HG03045 (cell line): Measurements from ENCODE around the gene ROBO1.

Experiments used
- ATAC-seq: cut with Tn5 transposase; IDR thresholded peaks from one replicate; pipeline ENCODE4 v1.9.1; 2021; ENCODE audit warnings: mild to moderate bottlenecking, moderate library complexity; ENCODE audit not compliant: unreplicated experiment

The ROBO1 gene

DNA sequence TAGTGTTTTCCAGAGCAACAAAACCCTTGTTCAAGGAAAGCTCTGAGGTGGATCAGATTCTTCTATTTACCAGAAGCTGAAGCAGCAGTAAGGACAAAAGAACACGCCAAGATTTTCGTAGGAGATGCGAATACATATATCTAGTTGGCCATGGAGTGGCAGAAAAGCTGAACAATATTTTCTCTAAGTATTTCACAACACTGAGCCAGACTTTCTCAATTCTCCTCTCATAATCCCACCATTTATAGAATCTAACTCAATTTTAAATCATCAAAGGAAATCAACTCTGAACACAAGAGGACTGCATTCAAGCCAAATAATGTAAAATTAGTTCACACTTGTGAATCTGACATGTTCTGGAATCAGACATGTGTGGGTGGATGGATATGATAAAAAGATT is 775.0 kb downstream of the ROBO1 start:
- no peak for ATAC-seq

DNA sequence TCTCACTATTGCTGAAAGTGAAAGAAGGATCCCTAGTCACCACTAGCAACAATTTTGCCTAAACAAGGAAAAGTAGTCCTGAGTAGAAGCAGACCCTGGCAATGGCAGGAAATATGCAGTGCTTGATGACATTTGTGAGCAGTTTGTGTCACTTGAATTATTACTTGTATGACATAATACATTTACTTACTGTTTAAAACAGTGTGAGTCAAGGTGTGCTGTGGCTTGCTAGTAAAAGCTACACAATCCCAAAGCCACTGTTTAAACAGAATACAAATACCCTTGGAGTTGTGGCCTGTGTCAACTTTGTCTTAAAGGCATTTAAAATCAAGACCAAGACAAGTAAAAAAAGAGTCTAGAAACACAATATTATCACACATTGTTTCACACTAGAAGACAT is 775.4 kb downstream of the ROBO1 start:
- ATAC-seq, result no peak

GRCh38 chr3:78991656-78992055 is 776.1 kb downstream of the ROBO1 start:
- no peak for ATAC-seq

GRCh38 chr3:78990156-78990555 is 777.6 kb downstream of the ROBO1 start:
- no peak for ATAC-seq

GRCh38 chr3:78988324-78988723 is 779.5 kb downstream of the ROBO1 start:
- ATAC-seq, result no peak

- no peak for ATAC-seq
Measured at GRCh38 chr3:78986416-78987101, 781.2 kb downstream of the ROBO1 start.

DNA sequence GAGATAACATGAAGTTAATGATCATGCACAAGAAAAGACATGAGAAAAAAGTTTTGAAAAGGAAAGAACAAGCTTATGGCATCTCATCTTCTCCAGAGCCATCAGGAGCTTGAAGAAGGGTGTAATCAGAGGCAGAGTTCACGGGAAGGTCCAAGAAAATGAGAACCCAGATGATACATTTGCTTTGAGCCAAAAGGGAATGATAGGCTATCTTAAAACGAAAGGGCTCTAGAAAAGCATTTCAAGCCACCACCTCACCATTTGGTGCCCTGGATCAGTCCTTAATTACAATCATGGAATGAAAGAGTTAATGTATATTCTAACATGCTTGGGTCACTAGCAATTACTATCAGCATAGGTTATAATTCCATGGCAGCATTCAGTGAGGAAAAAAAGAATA is 781.8 kb downstream of the ROBO1 start:
- no peak for ATAC-seq

DNA sequence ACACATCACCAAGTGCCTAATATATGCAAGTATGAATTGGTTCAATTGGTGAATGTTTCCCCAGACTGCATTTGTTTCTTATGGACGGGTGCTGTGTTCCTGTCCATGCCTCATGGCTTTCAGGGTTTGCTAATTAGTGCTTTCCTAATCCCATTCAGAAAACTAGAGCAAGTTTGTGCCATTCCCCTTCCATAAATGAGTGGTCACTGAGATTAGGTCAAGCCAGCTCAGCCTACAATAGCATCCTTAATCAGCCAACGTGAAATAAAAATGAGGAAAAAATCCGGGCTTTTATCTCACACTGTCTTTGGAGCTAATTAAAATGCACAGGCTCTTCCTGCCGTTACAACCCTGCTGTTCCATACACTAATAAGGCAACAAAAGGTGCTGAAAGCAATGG is 788.8 kb downstream of the ROBO1 start:
- ATAC-seq, result no peak

DNA sequence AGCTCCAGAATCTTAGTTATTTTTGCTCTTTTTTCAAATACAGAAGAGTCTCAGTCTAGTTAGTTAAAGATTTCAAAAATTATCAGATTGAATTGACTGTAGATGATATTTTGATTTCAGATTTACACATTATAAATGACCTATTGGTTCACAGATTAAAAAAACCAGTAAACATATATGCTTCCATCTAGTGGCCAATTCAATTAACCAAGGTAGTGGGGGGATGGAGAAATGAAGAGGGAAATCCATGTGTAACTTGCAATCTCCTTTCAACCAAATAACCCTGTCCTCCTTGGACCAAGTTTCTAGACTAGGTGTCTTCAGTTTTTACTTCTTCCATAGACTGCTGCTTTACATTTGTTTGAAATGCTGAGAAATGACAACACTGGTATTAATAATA is 789.8 kb downstream of the ROBO1 start:
- no peak for ATAC-seq

DNA sequence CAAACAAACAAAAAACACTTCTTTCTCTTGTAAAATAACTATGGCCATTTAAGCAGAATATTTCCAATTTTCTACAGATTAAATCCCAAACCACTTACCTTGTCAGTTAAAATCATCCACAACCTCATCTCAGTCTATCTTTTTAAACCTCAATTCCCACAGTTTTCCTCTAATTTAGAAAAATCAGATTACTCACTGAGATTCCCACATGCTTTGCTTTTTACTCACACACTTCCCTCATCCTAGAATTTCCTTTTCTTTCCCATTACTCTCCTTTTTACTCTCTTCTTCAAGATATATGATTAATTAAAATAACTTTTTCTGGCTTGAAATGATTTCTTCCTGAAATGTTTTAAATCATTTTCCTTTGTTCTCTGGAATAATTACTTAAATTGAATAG is 790.7 kb downstream of the ROBO1 start:
- no peak for ATAC-seq

- no peak for ATAC-seq
Measured at GRCh38 chr3:78976200-78976599, 791.6 kb downstream of the ROBO1 start.

DNA sequence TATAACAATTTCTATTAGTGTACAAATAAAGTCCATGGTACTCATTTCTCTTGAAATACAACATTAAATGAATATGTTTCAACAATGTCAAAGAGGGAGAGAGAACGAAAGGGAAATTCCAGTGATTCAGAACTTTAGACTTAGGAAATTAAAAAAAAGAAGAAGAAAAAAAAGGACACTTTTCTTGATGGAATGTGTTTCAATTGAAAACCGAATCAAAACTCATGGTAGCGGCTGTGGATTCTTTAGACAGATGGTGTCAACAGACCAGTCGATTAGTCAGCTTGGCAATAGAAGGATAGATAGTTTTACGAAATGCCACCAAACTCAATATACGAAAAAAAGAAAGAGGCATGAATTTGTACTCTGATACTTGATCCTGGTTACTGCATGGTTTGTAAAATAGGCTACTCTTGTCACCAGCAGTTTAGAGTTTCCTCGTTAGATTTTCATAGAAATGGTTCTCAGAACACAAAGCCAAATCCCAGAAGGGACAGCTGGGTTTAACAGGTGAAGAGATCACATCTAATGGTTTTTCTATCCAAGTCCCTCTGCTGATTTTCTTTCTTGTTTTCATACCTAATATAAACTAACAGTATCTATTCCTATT is 793.5 kb downstream of the ROBO1 start:
- ATAC-seq, result no peak

- ATAC-seq, result no peak
Measured at GRCh38 chr3:78972617-78973301, 795.0 kb downstream of the ROBO1 start.

DNA sequence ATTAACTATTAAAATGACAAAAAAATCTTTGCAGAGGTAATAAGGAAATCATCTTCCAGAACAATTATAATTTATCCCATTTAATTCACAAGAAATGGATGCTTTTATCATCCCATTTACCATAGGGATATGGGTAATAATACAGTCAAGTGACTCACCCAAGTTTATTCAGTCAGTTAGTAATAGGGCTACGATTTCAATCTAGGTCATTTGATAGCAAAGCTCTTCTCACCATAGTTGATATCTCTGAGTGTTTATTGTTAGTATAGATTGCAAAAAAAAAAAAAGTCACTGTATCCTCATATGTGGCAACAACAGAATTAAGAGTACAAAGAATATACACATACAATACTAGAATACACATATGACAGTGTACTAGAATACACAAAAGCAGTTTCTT is 797.1 kb downstream of the ROBO1 start:
- ATAC-seq, result no peak

GRCh38 chr3:78969483-78969882 is 798.3 kb downstream of the ROBO1 start:
- no peak for ATAC-seq

GRCh38 chr3:78967061-78967460 is 800.7 kb downstream of the ROBO1 start:
- no peak for ATAC-seq

- no peak for ATAC-seq
Measured at GRCh38 chr3:78963771-78964170, 804.0 kb downstream of the ROBO1 start.

DNA sequence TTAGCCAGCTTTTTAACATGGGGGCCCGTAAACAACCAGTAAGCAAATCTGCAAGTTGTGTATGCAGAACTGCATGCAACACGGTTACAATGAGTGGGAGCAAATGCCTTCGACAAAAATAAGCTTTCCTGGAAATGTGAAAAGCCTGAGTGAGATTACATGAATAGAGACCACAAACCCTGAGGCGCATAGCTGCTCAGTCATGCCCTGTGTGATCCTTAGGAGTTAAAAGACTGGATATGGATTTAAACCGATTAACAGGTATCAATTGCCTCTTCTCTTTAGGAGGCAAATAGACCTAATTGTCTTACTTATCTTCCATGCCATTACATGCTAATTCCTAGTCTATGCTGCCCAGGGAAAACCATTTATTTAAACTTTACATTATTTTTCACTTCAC is 810.3 kb downstream of the ROBO1 start:
- ATAC-seq, result no peak

DNA sequence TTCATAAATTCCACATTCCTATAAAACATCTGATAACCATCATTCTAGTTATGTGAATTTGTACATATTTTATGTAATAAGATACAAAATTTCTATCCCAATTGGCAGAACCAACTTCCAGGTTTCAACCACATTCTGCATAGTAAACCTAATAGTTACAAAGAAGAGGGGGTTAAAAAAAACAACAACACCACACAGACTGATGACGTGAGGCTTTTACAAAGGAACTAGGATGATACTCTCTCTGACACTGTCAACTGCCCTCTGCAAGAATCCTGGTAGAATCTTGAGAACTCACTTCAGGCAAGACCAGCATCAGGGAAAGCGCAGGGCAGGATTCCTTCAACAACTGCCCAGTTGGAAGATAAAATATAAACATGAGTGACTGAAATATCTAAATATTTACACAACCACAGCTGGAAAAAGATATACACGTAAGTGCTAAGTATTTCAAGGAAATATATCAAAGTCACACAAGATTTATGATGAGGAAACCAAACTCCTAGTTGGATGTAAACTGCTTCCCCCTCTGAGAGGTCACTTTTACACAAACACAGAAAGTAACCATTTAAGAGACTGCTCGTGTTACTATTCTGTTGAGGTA is 816.4 kb downstream of the ROBO1 start:
- no peak for ATAC-seq

- ATAC-seq, result no peak
Measured at GRCh38 chr3:78941587-78941986, 826.2 kb downstream of the ROBO1 start.

DNA sequence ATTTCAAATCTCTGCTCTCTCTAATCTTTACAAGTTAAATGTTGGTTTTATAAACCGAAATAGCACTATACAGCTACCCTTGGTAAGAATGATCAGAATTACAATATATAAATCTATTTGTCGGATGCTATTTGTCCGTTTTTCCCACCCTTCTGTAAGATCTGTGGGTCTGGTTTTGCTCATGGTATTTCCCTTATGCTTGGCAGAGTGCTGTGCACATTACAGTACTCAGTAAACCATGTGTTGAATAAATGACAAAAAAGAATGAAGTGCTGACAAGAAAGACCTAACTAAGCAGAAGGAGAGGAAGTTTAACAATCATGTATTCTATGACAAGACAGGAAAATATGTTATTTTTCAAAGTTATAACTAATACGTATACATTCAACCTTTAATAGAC is 827.2 kb downstream of the ROBO1 start:
- no peak for ATAC-seq

GRCh38 chr3:78940128-78940527 is 827.7 kb downstream of the ROBO1 start:
- no peak for ATAC-seq
